Prostate gland (tissue), 2 donors: ENCODE data around the gene MAP3K6. TPM values are rescaled to one million over a fixed set of nuclear protein-coding genes. Genes with fewer than 3 reads are reported as not detected.

Experiments
- DNase-seq: peaks from one replicate; pipeline ENCODE4 v3.0.0-alpha.2; 2019; ENCODE audit warnings: low spot score
- H3K27ac ChIP-seq, 2 donors: fragments of 200-600 bp; sonication (generic); 2 replicates each; pipeline ENCODE4 v1.5.1; 2017 to 2019
- H3K27me3 ChIP-seq: fragments of 200-600 bp; sonication (generic); replicated peaks from 2 replicates; pipeline ENCODE4 v1.5.1; 2019; ENCODE audit not compliant: insufficient read depth
- H3K36me3 ChIP-seq, 2 donors: fragments of 200-600 bp; sonication (generic); 1 replicate in 1 of 2; 2 replicates in 1 of 2; pipeline versions ENCODE4 v1.5.1 to v1.8.1; 2017 to 2019
- H3K4me1 ChIP-seq: fragments of 200-600 bp; sonication (generic); replicated peaks from 2 replicates; pipeline ENCODE4 v1.5.1; 2019
- H3K4me3 ChIP-seq, 2 donors: fragments of 200-600 bp; sonication (generic); 2 replicates each; pipeline ENCODE4 v1.5.1; 2017 to 2019
- H3K9me3 ChIP-seq: fragments of 200-600 bp; sonication (generic); 2 replicates; pipeline ENCODE4 v1.5.1; 2017
- POLR2A ChIP-seq: fragments of 450-650 bp; IDR thresholded peaks from one replicate; pipeline ENCODE4 v1.6.1; 2016; ENCODE audit warnings: antibody characterized with exemption, mild to moderate bottlenecking
- POLR2AphosphoS5 ChIP-seq: sonication (generic); formaldehyde crosslinking; IDR thresholded peaks from one replicate; pipeline ENCODE4 v1.6.1; 2017; ENCODE audit warnings: antibody characterized with exemption
- WGBS: methylation state at CpG from one replicate; pipeline ENCODE4 v1.1.5; 2018; 5-methylcytosine and 5-hydroxymethylcytosine counted together
- intact Hi-C: fragments of 100-400 bp; cut with DNase I; formaldehyde crosslinking; loops from one replicate; pipeline ENCODE4 v1.14.2; 2022
- total RNA-seq, 2 donors: library from RNA; depleted of rRNA; stranded (reverse); fragments of >200 nt; gene quantifications; one replicate each; pipeline ENCODE4 v1.1.0, GENCODE V29; 2016
- TF ChIP-seq, protein P1 (sequence below), 4 experiments: fragments of 200-600 bp in 2 of 4; fragments of 450-650 bp in 2 of 4; sonication (generic) in 2 of 4; IDR thresholded peaks; 1 replicate in 3 of 4; 2 replicates in 1 of 4; pipeline ENCODE4 v1.5.1; 2016 to 2019; ENCODE audit warnings: antibody characterized with exemption in 4 of 4, mild to moderate bottlenecking in 2 of 4, moderate library complexity in 2 of 4

The MAP3K6 gene
- total RNA-seq, 2 donors from 2014 or later = 38.6 to 60.7 TPM

- Histone ChIP-seq H3K36me3 (no peaks in the 10 kb centered on the region), H3K4me3 (no peak overlapping the region), H3K9me3 (no peaks in the 10 kb centered on the region), H3K27ac (no peak overlapping the region), H3K4me1 (no peaks in the 10 kb centered on the region), H3K27me3 (no peaks in the 10 kb centered on the region)
- DNase-seq = no peak
- intact Hi-C loops = no loop called here
- TF ChIP-seq POLR2A = no peak
- no peak for TF ChIP-seq POLR2AphosphoS5
- WGBS = 59% methylated on average over 2 of the region's 2 CpGs
Measured at GRCh38 chr1:27314737-27315136, 52.0 kb downstream of the MAP3K6 start.

- TF ChIP-seq POLR2AphosphoS5 (no peak), POLR2A (no peak)
- TF ChIP-seq, protein P1, sequence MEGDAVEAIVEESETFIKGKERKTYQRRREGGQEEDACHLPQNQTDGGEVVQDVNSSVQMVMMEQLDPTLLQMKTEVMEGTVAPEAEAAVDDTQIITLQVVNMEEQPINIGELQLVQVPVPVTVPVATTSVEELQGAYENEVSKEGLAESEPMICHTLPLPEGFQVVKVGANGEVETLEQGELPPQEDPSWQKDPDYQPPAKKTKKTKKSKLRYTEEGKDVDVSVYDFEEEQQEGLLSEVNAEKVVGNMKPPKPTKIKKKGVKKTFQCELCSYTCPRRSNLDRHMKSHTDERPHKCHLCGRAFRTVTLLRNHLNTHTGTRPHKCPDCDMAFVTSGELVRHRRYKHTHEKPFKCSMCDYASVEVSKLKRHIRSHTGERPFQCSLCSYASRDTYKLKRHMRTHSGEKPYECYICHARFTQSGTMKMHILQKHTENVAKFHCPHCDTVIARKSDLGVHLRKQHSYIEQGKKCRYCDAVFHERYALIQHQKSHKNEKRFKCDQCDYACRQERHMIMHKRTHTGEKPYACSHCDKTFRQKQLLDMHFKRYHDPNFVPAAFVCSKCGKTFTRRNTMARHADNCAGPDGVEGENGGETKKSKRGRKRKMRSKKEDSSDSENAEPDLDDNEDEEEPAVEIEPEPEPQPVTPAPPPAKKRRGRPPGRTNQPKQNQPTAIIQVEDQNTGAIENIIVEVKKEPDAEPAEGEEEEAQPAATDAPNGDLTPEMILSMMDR (IDR thresholded peaks at IDR 0.05) = no peak
- Histone ChIP-seq H3K27me3 (no peaks in the 10 kb centered on the region), H3K36me3 (no peaks in the 10 kb centered on the region), H3K4me3 (no peak overlapping the region), H3K4me1 (no peaks in the 10 kb centered on the region), H3K9me3 (no peaks in the 10 kb centered on the region), H3K27ac (no peak overlapping the region)
- DNase-seq = no peak
- intact Hi-C loops = no loop called here
- WGBS = 75% methylated on average over 3 of the region's 3 CpGs
Measured at GRCh38 chr1:27314169-27314568, 52.6 kb downstream of the MAP3K6 start.

GRCh38 chr1:27307874-27308598 is 58.7 kb downstream of the MAP3K6 start:
- intact Hi-C loops = loop anchor here (10.0 kb wide), 1 partner anchor 47 kb away; no protein-coding TSS in a partner anchor
- H3K36me3 ChIP-seq = peaks cover 0 to 2% of the 10 kb centered on the region in 2 donors
- 70% methylated on average over 6 of the region's 6 CpGs for WGBS
- TF ChIP-seq, protein P1 (IDR thresholded peaks at IDR 0.05) = no peak
- no peak for TF ChIP-seq POLR2A
- TF ChIP-seq POLR2AphosphoS5 = no peak
- H3K4me3 ChIP-seq = no peak overlapping the region
- no peaks in the 10 kb centered on the region for H3K9me3 ChIP-seq
- DNase-seq = no peak
- no peaks in the 10 kb centered on the region for H3K4me1 ChIP-seq
- H3K27ac ChIP-seq = no peak overlapping the region
- H3K27me3 ChIP-seq = no peaks in the 10 kb centered on the region

GRCh38 chr1:27306892-27307761 is 59.6 kb downstream of the MAP3K6 start:
- Histone ChIP-seq H3K27ac (no peak overlapping the region), H3K27me3 (no peaks in the 10 kb centered on the region), H3K4me3 (no peak overlapping the region), H3K36me3 (peaks cover 0 to 2% of the 10 kb centered on the region in 2 donors), H3K4me1 (no peaks in the 10 kb centered on the region), H3K9me3 (no peaks in the 10 kb centered on the region)
- TF ChIP-seq POLR2AphosphoS5 (no peak), POLR2A (no peak)
- TF ChIP-seq, protein P1 (IDR thresholded peaks at IDR 0.05) = no peak
- intact Hi-C loops = loop anchor here (10.0 kb wide), 1 partner anchor 48 kb away; no protein-coding TSS in a partner anchor
- DNase-seq = no peak
- 70% methylated on average over 11 of the region's 11 CpGs for WGBS

- Histone ChIP-seq H3K4me1 (no peaks in the 10 kb centered on the region), H3K9me3 (no peaks in the 10 kb centered on the region), H3K36me3 (peaks cover 0 to 2% of the 10 kb centered on the region in 2 donors), H3K27me3 (no peaks in the 10 kb centered on the region), H3K27ac (no peak overlapping the region), H3K4me3 (no peak overlapping the region)
- DNase-seq = no peak
- intact Hi-C loops = loop anchor here (10.0 kb wide), 1 partner anchor 49 kb away; no protein-coding TSS in a partner anchor
- TF ChIP-seq, protein P1 (IDR thresholded peaks at IDR 0.05) = no peak
- no peak for TF ChIP-seq POLR2A
- no peak for TF ChIP-seq POLR2AphosphoS5
- 85% methylated on average over 11 of the region's 11 CpGs for WGBS
Measured at GRCh38 chr1:27306071-27306470, 60.7 kb downstream of the MAP3K6 start.
